HCT116 (cell line): ENCODE measurements around the gene UTRN.

Source experiments
- CTCF ChIP-seq, 3 experiments: fragments of 200-600 bp in 1 of 3; sonication (generic) in 1 of 3; IDR thresholded peaks in 2 of 3; conservative IDR thresholded peaks in 1 of 3; 2 replicates each; pipeline ENCODE4 v1.5.1; 2012 to 2017; ENCODE audit warnings: low read depth in 2 of 3, low read length in 2 of 3, antibody characterized with exemption in 1 of 3, borderline replicate concordance in 1 of 3, control low read depth in 1 of 3, mild to moderate bottlenecking in 1 of 3, mixed read lengths in 1 of 3, mixed run types in 1 of 3, moderate library complexity in 1 of 3; ENCODE audit not compliant: insufficient read depth in 1 of 3
- EZH2 ChIP-seq: fragments of 200-600 bp; sonication (generic); IDR thresholded peaks from 2 replicates; pipeline ENCODE4 v1.6.1; 2017; ENCODE audit warnings: antibody characterized with exemption, mixed run types
- FOSL1 ChIP-seq: IDR thresholded peaks from 2 replicates; pipeline ENCODE4 v1.6.1; 2012; ENCODE audit warnings: low read depth
- JUND ChIP-seq: IDR thresholded peaks from 2 replicates; pipeline ENCODE4 v1.6.1; 2012
- MAX ChIP-seq: IDR thresholded peaks from 2 replicates; pipeline ENCODE4 v1.6.1; 2012
- POLR2A ChIP-seq: IDR thresholded peaks from 2 replicates; pipeline ENCODE4 v1.7.0; 2011; ENCODE audit warnings: borderline replicate concordance; ENCODE audit not compliant: insufficient read depth, insufficient read length; ENCODE audit errors: extremely low read depth
- POLR2AphosphoS5 ChIP-seq: IDR thresholded peaks from 2 replicates; pipeline ENCODE4 v1.6.1; 2011; ENCODE audit warnings: mild to moderate bottlenecking, low read depth, low read length, moderate library complexity
- RAD21 ChIP-seq: IDR thresholded peaks from 2 replicates; pipeline ENCODE4 v1.6.1; 2012; ENCODE audit warnings: low read depth, mild to moderate bottlenecking
- SRF ChIP-seq: IDR thresholded peaks from 2 replicates; pipeline ENCODE4 v1.6.1; 2012; ENCODE audit warnings: low read depth
- TCF7L2 ChIP-seq: IDR thresholded peaks from 2 replicates; pipeline ENCODE4 v1.7.0; 2011; ENCODE audit warnings: borderline replicate concordance, inconsistent platforms; ENCODE audit not compliant: insufficient read depth, insufficient read length; ENCODE audit errors: extremely low read depth
- YY1 ChIP-seq: IDR thresholded peaks from 2 replicates; pipeline ENCODE4 v1.6.1; 2011; ENCODE audit warnings: low read length, low read depth, moderate library complexity, mild to moderate bottlenecking; ENCODE audit not compliant: insufficient replicate concordance; ENCODE audit errors: extremely low read depth
- ZBTB33 ChIP-seq: IDR thresholded peaks from 2 replicates; pipeline ENCODE4 v1.6.1; 2011; ENCODE audit warnings: mild to moderate bottlenecking, low read length, moderate library complexity; ENCODE audit not compliant: insufficient replicate concordance; ENCODE audit errors: extremely low read depth

- TF ChIP-seq CTCF (IDR thresholded peaks at IDR 0.05 in 2 of 3, conservative IDR thresholded peaks at IDR 0.05 in 1 of 3; ENCODE audit: borderline replicate concordance in 1 of 3, insufficient read depth in 1 of 3, low read depth in 2 of 3, low read length in 2 of 3) = no peak
- no peak for TF ChIP-seq EZH2
- TF ChIP-seq JUND = no peak
- no peak for TF ChIP-seq YY1
- no peak for TF ChIP-seq POLR2AphosphoS5
- TF ChIP-seq FOSL1 = no peak
- TF ChIP-seq TCF7L2 = no peak
- no peak for TF ChIP-seq POLR2A
- TF ChIP-seq ZBTB33 = no peak
- TF ChIP-seq MAX = no peak
- TF ChIP-seq RAD21 = no peak
- no peak for TF ChIP-seq SRF
Observed at GRCh38 chr6:144314003-144314485, 28.9 kb downstream of the UTRN start.
